CD4-positive, alpha-beta T cell treated with Interleukin-6 for 4 hours (primary cell): Measurements from ENCODE around the gene GLRA2.
A peak's percentile ranks its signal among the peaks of the same experiment; 100 is the strongest.

ENCODE experiments used
- DNase-seq: peaks from one replicate; pipeline ENCODE4 v3.0.0-alpha.2; 2020; ENCODE audit warnings: mixed read lengths

Gene GLRA2

DNA sequence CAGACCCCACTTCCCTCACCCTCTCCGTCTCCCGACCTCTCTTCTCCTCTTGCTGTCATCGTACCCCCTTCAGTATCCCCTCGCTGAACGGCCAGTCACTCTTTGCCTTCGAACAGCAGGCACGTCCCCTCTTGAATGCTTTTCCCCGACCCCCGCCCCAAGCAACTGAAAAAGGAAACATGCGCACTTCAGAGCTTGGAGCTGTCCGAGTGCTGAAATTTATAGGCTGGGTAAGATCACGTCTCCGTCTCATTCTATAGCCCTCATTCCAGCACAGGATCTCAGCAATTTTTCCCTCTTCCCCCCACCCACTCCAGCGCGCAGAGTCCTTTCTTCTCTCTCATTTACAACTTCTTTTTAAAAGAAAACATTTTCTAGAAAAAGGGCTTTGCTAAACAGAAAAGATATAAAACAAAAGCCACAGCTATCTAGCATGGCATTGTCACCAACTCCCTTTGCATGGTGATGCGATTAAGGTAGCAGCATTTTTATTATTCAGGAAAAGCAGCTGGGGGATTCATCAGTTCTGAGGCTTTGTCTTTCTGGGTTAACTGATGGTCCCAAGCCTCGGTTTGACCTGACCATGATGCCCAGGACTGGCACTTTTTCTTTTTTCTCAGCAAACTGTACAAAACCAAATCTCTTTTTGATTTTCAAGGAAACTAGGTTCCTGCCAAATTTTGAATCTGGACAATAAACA is at the start of gene GLRA2:
Gene GLRA2 (plus strand): TSS at position 247 of the 700 bp plus-strand sequence. CDS start 522 bp downstream, outside the sequence.
- no peak for DNase-seq

DNA sequence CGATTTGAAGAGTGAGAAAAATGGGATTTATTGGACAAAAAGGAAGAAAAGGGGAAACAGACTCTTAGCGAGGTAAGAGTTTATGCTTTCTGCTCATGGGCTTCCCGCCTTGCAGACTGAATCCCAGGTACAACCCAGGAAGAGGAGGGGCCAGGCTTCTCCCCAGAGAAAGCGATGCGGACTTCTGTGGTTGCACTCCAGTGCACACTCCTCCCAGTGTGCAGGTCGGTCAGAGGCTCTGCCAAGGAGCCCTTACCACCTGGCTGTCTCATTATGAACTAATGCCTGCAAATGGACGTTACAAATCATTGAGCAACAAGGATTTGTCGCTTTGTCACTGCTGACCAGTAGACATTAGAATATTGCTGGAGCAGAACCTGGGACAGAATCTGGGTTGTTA is 39.9 kb upstream of the GLRA2 start:
- DNase-seq, result no peak

DNA sequence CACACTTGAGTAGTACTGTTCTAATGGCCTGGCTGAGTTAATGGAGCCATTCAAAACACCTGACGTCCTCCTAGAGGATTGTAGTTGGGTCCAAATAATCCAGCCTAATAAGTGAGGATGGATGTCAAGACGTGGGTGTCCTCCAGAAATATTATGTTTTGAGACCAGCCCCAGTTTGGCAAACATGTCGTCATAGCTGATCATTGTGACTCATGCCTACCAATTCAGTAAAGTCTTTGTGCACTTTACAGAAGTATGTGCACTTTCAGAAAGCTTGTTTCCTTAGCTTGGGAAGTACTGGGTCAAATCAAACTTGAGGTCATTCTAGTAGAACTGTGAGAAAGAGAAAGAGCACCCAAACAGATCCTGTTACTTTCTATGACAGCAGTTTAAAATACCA is 37.6 kb upstream of the GLRA2 start:
- no peak for DNase-seq

DNA sequence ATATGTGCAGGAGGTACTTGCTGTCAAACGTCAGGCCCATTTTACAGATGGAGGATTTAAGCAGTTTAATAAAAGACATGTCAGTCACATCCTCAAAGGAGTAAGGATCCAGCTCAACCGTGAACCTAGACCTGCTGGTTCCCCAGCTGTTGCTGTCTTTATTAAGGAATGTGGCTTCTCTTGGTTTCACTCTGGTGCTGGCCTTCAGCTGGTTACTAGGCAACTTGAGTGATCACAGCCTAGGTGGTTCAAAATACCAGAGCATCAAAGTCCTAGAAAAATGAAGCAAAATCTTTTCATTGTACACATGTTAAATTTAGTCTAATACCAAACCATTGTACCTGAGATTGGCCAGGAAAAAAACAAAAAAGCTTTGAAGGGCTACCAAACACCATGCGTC is 32.7 kb upstream of the GLRA2 start:
- no peak for DNase-seq

DNA sequence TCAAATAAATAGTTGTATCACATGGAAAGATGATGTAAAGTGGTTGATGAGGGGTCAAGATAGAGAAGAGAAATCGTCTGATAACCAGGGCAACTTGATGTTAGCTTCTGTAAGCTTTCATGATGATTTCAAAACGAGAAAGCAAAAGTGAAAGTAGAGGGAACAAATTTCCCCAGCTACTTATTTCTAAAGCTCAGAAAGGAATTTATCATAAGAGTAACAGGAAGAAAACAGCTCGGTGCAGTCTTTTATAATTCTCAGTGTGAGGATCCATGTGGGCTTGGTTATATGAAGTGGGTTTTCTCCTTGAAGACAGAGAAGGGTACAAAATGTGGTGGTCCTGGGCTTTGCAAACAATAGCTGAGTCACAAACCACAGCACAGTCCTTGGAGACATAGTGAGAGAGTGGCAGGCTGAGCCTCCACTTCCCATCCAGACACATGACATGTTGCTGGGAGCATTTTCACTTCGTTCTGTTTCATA is 32.1 kb upstream of the GLRA2 start:
- peak; percentile 18 for DNase-seq

DNA sequence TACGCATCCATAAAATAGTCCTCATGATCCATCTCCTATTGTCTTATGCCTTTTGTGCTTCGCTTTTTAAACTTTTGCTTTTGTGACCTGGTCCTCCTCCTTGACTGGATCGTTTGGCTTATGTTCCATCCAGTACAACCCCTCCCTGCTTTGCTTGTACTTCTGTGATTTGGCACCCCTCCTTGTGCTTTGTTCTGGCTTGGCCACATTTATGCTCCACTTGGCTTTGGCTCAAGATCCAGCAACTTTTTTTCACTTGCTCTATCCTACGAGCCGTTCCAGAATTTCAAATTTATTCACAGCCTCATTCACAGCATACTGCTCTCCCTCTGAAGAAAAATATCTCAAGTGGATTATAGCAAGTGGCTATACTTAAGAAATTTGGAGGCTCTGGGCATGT is 28.0 kb upstream of the GLRA2 start:
- no peak for DNase-seq

DNA sequence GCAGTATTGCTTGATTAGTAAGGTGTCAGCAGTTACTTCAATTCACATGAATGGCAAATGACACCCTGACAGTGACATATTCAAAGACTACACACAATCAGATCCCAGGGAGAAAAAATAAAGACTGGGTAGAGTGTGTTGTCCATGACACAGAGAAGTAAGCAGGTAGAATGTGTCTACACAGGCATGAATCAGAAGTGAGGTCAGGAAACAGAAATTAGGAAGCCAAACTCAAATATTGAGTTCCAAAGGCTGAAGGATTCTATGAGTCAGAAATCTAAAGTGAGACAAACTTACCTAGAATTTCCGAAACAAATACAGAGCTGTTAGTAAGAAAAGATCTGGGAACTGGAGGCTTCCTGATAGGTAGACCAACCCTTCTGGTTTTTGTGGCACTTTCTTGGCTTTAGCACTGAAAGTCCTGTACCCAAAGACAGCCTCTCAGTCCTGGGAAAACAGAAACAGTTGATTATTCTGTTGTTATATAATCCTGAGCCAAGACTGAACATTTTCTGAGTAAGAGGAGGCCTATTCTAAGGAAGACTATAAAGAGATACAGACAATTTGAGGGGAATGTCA is 24.3 kb upstream of the GLRA2 start:
- no peak for DNase-seq

DNA sequence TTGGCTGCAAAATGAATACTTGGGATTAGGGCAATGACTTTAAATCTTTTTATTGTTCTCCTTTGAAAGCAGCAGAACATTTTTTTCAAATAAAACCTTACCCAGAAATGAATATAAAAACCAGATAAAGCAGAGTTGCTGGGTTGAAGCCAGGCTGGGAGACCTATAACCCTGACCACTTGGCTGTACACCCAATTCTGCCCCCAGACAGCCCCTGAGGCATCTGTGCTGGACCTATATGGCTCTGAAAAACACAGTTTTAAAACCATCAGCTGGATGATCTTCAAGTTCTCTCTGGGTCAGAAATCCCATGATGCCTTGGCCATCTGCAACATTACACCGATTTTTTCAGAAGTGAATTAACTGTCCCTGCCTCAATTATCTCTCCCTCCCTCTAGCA is 23.7 kb upstream of the GLRA2 start:
- no peak for DNase-seq

DNA sequence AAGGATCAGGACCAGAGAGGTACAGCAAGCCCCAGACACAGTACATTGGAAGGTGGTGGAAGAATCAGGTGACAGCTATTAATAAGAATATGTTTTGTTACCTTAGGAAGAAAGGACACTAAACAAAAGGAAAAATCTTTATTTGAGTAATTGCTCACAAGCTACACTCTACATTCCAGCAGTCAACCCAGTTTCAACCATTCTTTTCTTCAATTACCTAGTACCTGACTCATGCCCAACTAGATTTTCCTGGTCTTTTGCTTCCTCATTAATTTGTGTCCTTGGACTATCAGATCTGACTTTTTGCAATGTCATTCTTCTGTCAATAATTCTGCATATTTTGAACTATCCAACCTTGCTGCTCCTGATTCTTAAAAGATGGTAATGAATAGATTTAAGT is 22.5 kb upstream of the GLRA2 start:
- no peak for DNase-seq

DNA sequence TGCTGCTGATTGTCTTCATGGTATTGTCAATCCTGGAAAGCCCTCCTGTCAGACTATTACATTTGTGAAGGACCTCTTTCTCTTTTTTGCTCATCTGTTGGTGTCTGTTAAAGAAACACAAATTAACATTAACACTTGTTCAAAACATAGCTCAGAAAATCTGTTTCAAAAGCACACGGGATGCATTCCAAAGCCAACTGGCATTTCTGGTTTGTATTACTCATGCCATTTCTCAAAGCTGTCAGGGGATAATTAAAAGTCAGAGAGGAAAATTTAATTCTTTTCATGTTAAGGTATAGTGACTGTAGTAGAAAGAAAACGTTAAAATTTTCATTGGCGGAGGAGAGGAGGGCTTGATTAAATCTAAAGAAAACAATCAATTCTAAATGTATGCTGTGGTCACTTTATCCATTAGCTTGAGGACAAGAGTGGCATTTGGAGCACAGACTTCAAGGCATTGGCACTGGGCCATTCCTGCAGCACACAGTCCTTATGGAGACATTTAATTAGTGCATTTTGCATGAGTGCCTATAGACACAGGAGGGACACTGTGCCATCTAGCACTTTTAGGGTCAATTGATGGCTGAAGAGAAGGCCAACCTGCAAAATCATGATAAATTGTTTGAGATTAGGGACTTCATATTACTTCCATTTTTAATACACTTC is 21.2 kb upstream of the GLRA2 start:
- no peak for DNase-seq

DNA sequence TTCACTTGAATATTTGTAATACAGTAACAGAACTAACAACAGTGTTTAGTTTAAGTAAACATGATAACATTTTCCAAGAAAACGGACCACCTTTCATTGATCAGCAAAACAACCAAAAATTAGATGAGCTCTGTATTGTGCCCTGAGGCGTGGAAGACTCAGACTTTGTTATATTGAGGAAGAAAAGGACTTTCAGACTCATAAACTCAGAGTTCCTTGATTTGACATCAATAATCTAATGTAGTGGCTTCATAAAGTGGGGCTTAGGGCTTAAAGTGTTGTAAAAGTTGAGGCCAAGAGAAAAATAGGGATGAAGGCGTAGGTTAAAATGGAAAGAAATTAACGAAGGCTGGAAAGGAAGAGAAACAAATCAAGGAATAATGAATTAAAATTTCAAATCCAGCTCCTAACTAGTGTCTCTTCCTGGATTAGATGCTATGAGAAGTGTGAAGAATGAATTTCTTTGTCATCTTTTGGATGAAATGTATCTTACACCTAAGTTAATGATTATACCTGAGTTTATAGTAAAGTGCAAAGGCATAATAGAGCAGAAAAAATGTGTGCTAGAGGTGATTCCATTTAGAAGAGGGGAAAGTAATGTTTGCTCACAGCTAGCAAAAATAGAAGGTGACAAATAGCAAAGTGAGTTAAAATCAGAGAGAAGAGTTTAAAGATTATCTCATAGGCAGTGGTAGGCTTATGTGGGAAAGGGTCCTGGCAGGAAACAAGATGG is 19.8 kb upstream of the GLRA2 start:
- DNase-seq, result no peak

DNA sequence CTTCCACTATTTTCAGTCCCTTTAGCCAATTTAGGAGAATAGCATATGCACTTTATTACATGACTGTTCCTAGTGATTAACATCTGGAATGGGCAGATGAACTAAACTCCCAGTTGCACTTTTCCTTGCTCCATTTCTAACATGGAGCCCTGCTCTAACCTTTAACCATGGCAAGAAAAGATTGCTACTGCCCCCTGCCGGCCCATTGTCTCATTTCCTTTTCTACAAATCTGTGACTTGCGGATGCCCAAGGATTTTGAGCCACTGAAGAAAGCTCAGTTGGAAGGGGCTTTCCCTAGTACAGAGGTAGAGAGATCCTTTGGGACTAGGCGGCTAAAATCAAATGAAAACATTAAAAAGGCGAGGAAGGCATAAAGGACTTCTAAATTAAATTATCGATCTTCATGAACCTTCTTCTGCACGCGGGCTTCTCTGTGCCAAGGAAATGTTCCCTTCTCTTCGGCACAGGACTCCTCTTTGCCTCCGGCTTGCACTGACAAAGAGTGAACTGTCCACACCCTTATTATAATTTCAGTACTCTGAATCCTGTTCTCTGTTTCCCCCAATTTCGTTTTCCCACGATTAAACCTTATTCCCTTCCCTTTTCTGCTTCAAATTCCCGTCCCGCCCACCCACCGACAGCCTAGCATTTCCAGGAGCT is 577 bp upstream of the GLRA2 start:
- peak; percentile 53 for DNase-seq

DNA sequence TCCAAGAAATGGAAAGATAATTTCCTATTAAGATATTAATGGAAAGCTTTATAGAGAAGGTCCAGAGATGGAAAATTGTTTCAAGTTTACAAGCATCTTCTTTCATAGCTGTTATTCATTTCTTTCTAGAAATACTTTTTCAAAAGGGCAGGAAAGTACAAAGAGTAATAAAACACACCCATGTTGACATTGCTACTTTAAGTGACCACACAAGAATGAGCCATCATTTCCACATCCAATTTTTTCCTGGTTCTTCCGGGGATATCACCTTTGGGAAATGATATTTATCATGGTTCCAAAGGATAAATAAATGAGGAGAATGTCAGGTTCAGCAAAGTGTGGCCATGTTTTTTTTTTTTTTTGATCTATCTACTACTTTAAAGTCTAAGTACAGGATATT is 4.5 kb downstream of the GLRA2 start:
- no peak for DNase-seq

DNA sequence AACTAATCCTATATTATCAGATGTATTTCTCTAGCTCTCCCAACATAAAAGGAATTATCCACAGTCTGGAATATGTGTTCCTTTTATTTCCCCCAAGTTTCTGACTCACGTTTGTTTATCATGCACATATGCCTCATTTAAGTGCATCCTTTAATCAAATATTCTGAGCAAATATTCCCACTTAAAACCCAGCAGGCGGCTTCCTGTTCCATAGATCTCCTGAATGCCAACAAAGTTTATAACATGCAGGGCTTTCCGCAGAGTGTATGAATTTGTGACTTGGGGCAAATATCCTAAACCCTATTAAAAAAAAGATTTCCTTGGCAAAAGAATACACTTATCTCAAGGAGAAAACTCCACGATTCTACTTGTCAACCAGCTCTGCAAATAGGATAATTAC is 16.9 kb downstream of the GLRA2 start:
- no peak for DNase-seq

DNA sequence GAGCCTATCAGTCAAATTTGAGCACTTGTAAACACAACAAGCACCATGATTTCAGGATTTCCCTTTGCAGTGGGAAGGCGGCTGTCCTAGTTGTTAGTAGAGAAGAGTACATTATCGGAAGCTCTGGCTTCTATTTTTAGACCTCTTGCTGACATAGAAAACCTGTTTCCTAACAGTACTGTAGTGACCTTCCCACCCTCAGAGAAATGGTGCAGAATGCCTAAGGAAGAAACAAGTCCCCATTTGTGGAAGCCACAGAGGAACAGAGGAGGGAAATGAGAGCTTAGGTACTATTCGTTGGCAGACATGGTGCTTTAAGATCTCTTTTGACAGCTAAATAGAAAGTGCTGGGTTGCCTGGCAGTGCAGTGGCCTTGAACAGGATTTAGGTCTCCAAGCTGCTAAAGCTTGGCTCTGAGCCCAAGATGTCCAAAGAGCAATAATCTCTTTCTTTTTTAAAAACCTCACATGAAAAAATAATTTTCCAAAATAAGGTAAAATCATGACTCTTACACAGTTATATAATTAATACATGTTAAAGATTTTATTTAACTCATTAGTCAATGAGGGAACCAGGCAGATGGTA is 24.9 kb downstream of the GLRA2 start:
- DNase-seq, result no peak

DNA sequence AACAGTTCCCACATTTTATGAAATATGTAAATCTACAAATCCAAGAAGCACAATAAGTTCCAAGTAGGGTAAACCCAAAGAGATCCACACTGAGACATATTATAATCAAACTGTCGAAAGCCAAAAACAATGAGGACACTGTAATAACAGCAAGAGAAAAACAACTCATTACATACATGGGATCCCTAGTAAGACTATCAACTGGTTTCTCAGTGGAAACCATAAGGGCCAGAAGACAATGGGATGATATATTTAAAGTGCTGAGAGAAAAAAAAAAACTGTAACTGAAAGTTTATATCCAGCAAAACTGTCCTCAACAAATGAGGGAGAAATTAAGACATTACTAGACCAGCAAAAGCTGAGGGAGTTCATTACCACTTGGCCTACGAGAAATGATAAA is 34.7 kb downstream of the GLRA2 start:
- DNase-seq, result no peak

DNA sequence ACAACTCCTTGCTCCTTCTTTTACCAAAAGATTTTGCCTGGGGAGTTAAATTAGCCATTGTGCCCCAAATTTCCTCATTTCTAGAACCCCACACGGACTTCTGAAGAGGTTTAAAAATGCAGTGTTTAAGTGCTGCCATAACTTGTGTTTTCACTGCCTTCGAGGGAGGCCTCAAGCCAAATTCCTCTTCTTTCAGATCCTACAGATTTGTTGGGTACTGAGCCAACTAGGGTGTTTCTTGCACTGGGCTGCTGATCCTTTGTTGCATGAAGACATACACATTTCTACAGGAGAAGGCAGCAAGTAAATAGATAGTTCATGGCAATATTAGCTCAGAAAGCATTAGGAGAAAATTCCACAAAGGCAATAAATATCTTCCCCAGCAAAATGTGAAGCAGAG is 43.8 kb downstream of the GLRA2 start:
- DNase-seq, result no peak

DNA sequence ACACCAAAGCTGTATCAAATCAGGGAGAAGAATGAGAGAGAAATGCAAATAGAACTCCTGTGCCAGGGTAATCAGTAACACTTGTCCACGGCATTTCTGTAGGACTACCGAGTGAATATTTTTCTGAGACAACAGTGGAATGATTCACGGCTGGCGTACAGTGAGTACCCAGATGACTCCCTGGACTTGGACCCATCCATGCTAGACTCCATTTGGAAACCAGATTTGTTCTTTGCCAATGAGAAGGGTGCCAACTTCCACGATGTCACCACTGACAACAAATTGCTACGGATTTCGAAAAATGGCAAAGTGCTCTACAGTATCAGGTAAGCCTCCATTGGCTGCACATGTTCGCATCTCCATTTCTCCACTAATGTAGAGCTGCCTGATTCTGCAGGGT is 51.7 kb downstream of the GLRA2 start:
- DNase-seq, result no peak

DNA sequence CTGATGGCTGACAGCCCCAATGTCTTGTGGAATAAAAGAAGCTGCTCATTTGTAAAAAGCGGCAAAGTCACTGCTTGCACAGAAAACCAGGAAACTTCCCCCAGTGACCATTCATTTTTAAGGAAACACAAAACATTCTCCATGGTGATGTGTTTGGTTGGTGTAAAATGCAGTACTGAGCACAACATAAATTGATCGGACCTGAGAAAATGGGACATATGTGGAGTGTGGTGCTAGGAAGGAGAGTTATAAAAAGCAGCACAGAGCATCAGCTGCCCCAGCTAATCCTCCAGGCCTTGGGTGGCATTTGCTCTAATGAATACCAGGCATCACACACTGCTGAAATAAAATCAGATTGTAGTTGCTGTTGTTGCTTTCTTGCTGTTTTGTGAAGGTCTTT is 55.2 kb downstream of the GLRA2 start:
- no peak for DNase-seq

DNA sequence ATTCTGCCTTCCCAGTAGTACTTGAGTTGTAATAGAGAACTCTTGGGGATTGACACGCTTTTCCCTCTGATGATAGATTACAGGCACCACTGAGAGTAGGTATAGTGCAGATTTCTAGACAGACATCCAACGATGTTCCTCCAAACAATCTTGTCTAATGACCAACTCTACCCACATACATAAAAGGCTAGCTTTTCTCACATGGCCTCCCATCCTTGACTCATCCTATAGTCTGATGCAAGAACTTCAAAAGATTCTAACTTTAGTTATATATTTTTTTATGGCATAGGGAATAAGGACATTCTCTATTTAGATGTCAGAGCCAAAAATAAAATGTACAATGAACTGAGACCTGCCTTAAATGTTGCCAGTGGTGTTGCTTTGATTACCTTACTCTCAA is 60.9 kb downstream of the GLRA2 start:
- DNase-seq, result no peak

DNA sequence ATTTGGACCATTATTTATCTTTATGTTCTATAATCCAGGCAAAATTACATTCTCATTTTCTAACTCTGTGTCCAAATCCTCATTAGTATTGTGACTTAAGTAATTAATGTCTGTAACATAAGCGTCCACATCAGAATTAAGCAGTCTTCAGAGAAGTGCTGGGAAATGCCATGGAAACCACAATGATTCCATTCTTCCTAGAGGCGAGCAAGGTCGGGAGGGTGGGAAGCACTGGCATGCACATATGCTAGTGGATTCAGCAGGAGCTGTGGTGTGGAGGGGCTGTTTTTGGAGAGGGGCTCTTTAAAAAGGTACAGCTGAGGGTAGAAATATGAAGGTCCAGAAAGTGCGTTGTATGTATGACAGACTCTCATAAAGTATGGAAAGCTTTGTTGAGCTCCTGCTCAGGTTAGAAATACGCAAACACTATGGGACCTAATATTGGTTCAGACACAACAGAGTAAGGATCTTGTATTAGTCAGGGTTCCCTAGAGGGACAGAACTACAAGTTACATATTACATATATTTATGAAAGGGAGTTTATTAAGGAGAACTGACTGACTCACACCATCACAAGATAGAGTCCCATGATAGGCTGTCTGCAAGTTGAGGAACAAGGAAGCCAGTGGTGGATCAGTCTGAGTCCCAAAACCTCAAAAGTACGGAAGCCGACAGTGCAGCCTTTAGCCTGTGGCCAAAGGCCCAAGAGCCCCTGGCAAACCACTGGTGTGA is 61.5 kb downstream of the GLRA2 start:
- no peak for DNase-seq

DNA sequence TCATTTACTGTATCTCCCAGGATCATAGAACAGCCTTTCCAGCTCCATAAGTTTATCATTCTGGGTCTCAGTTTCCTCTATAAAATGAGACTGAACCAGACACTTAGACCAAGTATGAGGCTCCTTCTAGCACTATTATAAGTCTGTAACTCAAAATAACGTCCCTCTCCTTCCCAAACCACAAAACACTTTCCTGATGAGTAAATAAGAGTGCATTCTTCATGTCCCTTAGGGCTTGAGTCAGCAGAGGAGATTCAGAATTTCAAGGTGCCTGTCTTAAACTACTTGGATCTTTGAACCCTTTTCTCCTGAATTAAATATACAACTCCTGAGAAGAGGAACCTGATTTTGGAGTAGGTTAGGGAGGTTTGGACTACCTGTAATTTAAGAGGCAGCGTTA is 62.6 kb downstream of the GLRA2 start:
- no peak for DNase-seq
